Omental fat pad (tissue), 4 donors: ENCODE measurements around the gene AFAP1. TPM values are rescaled to one million over a fixed set of nuclear protein-coding genes. Genes with fewer than 3 reads are reported as not detected.

ENCODE experiments used
- ATAC-seq: fragments of 150-250 bp; one replicate; pipeline ENCODE4 v1.9.1; 2016; ENCODE audit warnings: mild to moderate bottlenecking, moderate library complexity; ENCODE audit not compliant: low FRiP score
- DNase-seq: peaks from one replicate; pipeline ENCODE4 v3.0.0-alpha.2; 2019; ENCODE audit warnings: low spot score
- total RNA-seq, 4 donors: library from RNA; depleted of rRNA; stranded (reverse); fragments of >200 nt; gene quantifications; one replicate each; pipeline ENCODE4 v1.1.0, GENCODE V29; 2016
- TF ChIP-seq, protein P1 (sequence below), 3 donors: fragments of 450-650 bp; IDR thresholded peaks; one replicate each; pipeline ENCODE4 v1.5.1; 2016 to 2017; ENCODE audit warnings: antibody characterized with exemption in 3 of 3, mild to moderate bottlenecking in 3 of 3, moderate library complexity in 2 of 3

AFAP1 gene
- total RNA-seq, 4 donors from 2014 or later = 24.6 to 35.5 (median 26.9) TPM

DNA sequence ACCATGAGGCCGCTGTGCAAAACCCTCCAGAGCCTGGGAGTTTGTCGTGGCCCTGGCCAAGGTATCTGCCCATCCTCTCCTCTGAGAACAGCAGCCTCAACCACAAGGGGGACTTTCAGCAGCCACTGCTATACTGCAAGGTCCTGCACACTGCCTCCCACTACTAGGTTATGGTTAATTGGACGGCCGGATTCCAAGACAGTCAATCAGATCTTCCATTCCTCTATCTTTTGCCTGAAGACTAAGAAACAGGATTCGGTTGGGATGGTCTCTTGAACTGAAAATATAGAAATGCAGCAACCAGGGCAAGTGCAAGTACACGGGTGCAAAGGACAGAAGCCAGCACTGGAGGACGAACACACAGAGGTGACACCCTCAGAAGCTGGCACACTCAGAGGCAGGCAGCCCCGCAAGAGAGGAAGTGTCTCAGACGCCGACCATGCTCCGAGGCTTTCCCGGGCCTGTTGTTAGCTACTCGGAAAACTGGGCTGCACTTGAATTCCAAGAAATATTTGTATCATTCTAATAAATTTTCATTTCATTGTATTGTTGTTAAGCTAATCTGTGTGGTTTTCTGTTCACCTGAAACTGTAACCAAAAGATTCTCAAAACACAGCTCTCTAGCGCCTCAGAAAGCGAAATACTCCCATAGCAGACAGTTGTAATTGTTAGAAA is 63.3 kb downstream of the AFAP1 start:
- ATAC-seq = no peak
- no peak for DNase-seq
- TF ChIP-seq, protein P1, sequence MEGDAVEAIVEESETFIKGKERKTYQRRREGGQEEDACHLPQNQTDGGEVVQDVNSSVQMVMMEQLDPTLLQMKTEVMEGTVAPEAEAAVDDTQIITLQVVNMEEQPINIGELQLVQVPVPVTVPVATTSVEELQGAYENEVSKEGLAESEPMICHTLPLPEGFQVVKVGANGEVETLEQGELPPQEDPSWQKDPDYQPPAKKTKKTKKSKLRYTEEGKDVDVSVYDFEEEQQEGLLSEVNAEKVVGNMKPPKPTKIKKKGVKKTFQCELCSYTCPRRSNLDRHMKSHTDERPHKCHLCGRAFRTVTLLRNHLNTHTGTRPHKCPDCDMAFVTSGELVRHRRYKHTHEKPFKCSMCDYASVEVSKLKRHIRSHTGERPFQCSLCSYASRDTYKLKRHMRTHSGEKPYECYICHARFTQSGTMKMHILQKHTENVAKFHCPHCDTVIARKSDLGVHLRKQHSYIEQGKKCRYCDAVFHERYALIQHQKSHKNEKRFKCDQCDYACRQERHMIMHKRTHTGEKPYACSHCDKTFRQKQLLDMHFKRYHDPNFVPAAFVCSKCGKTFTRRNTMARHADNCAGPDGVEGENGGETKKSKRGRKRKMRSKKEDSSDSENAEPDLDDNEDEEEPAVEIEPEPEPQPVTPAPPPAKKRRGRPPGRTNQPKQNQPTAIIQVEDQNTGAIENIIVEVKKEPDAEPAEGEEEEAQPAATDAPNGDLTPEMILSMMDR (IDR thresholded peaks at IDR 0.05) = no peak

DNA sequence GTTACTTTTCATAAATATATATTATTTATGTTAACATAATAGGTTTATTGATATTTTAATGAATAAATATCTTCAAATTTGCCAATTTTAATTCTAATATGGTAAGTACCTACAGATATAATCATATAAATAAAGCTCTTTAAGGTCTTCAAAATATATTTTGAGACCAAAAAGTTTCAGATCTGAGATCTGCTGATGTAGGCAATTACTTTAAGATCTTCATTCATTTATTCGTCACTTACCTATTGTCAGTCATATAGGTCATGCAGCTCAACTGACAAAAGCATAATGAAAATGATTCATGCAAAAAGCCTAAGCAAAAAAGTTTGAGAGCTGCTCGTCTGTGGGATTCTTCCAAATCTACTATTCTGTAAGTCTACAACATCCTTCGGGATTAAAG is 64.8 kb downstream of the AFAP1 start:
- ATAC-seq = no peak
- TF ChIP-seq, protein P1 (IDR thresholded peaks at IDR 0.05) = no peak
- no peak for DNase-seq

DNA sequence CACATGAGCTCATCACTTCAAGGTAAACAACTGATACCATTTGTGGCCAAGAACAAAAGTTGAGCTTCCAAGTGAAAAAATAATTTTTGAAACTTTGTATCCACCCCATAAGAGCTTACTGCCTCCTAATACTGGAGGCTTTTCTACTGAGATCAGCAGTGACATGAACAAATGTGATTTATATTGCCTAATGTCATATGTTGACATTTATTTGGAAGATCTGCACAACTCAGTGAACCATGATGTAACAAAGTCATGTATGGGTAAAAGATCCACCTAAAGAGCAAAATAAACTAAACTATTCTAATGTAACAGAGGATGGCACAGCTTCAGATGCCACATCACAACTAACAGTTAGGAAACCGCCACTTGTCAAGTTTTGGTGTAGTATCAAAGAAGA is 65.8 kb downstream of the AFAP1 start:
- ATAC-seq = no peak

DNA sequence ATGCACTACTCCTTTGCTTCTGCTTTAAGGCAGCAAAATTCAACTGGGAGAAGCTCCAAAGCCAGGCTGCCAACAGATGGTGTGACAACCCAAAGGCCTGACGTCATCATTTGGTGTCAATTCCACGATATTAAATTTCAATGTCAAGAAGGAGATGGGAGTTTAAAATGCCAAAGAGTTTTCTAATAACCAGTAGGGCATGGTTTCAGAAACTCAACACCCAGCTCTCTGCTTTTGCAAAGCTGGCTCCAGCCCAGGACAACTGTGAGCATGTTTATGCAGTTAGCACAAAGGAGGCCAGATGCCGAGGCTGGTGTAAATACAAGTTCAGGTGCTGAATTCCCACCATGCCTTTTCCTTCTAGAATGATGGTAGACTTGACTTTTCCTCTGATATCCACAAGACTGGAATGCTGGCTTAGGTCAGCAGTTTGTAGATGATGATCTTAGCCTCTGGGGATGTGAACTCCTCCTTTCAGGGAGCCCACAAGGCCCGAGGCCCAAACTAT is 67.3 kb downstream of the AFAP1 start:
- ATAC-seq (no peak), DNase-seq (no peak)
- TF ChIP-seq, protein P1 (IDR thresholded peaks at IDR 0.05) = no peak

More for the DNA sequence above, 65.8 kb downstream of the AFAP1 start:
- TF ChIP-seq, protein P1 (IDR thresholded peaks at IDR 0.05) = no peak
- no peak for DNase-seq

DNA sequence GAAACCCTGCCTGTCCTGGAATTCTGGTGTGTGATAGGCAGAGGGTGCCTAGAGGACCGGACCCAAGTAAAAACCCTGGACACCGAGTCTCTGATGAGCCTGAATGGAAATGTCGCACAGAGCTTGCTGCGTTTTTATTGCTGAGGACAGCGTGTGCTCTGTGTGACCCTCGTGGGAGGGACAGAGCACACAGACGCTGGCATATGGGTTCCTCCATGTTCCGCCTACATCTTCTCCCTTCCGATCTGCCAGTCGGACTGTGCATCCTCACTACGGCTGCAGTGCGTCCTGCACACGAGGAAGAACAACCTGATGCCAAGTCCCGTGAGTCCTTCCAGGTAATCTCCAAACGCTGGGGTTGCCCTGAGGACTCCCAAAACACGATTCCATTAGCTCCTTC is 68.3 kb downstream of the AFAP1 start:
- ATAC-seq = no peak
- DNase-seq = no peak
- TF ChIP-seq, protein P1 (IDR thresholded peaks at IDR 0.05) = no peak

DNA sequence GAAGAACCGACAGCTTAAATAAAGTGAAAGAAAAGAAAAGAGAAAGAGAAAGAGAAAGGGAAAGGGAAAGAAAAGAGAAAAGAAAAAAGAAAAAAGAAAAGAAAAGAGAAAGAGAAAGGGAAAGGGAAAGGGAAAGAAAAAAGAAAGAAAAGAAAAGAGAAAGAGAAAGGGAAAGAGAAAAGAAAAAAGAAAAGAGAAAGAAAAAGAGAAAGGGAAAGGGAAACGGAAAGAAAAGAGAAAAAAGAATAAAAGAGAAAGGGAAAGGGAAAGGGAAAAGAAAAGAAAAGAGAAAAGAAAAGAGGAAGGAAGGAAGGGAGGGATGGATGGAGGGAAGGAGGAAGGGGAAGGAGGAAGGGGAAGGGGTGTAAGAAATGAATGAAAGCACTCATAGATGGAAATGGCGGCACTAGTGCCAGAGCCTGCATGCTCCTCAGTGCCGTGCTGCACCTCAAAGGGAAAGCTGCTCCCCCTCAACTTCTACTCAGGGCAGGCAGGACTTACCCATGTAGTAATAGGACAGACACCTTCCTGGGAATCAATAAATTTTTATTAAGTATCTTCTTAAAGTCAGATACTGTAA is 70.7 kb downstream of the AFAP1 start:
- DNase-seq (no peak), ATAC-seq (no peak)
- TF ChIP-seq, protein P1 (IDR thresholded peaks at IDR 0.05) = no peak

DNA sequence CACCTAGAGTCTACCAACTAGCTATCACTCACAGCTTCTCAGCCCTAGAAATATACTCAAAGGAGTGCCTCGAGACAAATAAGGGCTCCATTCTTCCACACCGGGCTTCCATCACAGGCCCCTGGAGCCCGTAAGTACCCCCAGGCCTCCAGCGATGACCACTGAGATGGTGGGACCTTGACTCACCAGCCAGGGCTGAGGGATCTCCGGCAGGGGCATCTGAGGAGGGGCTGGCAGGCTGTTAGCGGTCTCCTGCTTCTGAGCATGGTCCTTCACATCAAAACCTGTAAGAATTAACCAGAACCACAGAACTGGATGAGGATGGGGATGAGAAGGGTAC is 71.3 kb downstream of the AFAP1 start:
- ATAC-seq (no peak), DNase-seq (no peak)
- TF ChIP-seq, protein P1 (IDR thresholded peaks at IDR 0.05) = no peak
